Heart left ventricle (tissue), 13 donors: Measurements from ENCODE around the gene SPP2.

Experiments used
- POLR2A ChIP-seq, 2 donors: fragments of 450-650 bp; IDR thresholded peaks; one replicate each; pipeline ENCODE4 v1.6.1; 2017; ENCODE audit warnings: antibody characterized with exemption in 2 of 2, mild to moderate bottlenecking in 2 of 2, moderate library complexity in 2 of 2
- TF ChIP-seq, protein P1 (sequence below), 12 donors: fragments of 200-600 bp; sonication (generic) in 4 of 12; IDR thresholded peaks; one replicate each; pipeline versions ENCODE4 v1.5.0 to v1.8.0; 2018 to 2022; ENCODE audit warnings: antibody characterized with exemption in 12 of 12, mild to moderate bottlenecking in 5 of 12
- donor health status: ischemic (EF 13 %, LVEDD 7.1; RV severe dilation, severe dysfunction).
- donor health status: DM: no; HTN: yes; CAD: no.
- donor health status: DM: no; HTN: no; CAD: no.
- donor health status: ischemic (EF 25% LVEDD 6.9; RV normal size, moderate dysfunction).
- donor health status: ischemic (EF 25% LVEDD 5.7; RV mildly dilated, moderate dysfunction).
- donor health status: ischemic (EF 35%, LVEDD 5.7; RV mildly dilated, moderate dysfunction).
- donor health status: nonischemic (EF 11% LVEDD 7.7; RV severe dilation, severe dysfunction).
- donor health status: DM: yes; HTN: yes; CAD: no.
- donor health status: PGD.
- donor health status: ischemic (EF 29% LVEDD 5.4; RV normal size, mild dysfunction).
- donor health status: nonischemic (EF 23%, LVEDD 6.1; RV moderate dilation, normal function).

DNA sequence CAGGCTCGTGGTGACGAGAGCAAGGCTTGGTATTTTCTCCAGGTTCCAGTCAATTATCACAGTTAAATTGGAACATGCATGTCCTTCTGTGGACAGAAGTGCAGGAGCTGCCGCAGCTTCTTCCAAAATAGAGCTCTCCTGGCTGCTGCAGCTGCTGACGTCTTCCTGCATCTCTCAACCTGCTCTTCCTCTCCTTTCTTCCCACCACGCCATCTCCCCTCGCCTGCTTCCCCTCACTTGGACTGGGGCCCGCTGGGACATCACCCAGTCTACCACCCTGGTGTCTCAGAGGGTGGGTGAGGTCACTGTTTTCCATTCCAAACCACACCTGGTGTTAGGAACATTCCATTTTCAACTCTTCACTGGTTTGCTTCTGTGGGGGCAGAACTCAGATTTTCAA, 41.4 kb downstream of the SPP2 start:
- TF ChIP-seq, protein P1, sequence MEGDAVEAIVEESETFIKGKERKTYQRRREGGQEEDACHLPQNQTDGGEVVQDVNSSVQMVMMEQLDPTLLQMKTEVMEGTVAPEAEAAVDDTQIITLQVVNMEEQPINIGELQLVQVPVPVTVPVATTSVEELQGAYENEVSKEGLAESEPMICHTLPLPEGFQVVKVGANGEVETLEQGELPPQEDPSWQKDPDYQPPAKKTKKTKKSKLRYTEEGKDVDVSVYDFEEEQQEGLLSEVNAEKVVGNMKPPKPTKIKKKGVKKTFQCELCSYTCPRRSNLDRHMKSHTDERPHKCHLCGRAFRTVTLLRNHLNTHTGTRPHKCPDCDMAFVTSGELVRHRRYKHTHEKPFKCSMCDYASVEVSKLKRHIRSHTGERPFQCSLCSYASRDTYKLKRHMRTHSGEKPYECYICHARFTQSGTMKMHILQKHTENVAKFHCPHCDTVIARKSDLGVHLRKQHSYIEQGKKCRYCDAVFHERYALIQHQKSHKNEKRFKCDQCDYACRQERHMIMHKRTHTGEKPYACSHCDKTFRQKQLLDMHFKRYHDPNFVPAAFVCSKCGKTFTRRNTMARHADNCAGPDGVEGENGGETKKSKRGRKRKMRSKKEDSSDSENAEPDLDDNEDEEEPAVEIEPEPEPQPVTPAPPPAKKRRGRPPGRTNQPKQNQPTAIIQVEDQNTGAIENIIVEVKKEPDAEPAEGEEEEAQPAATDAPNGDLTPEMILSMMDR (IDR thresholded peaks at IDR 0.05): no peak
- no peak for TF ChIP-seq POLR2A (IDR thresholded peaks at IDR 0.05)
